Keratinocyte (primary cell): Measurements from ENCODE around the gene AHNAK. TPM values are rescaled to one million over a fixed set of nuclear protein-coding genes. Genes with fewer than 3 reads are reported as not detected.

Experiments
- DNase-seq: peaks from one replicate; pipeline ENCODE4 v3.0.0-alpha.2; 2011; ENCODE audit warnings: low read depth, missing footprints, low spot score
- FAIRE-seq: peaks from 2 replicates; lab custom pipeline; 2011; peaks lifted over from hg19 to GRCh38; lab: Jason Lieb, UNC
- H2AFZ ChIP-seq: 2 replicates; pipeline ENCODE4 v1.6.0; 2012; ENCODE audit warnings: low read length, control low read depth, inconsistent platforms; ENCODE audit not compliant: control insufficient read depth
- H3K27ac ChIP-seq: 2 replicates; pipeline ENCODE4 v1.5.1; 2011; ENCODE audit warnings: low read length; ENCODE audit not compliant: control insufficient read depth, insufficient read depth
- H3K27me3 ChIP-seq: 3 replicates; pipeline ENCODE4 v1.6.0; 2011; ENCODE audit warnings: low read length; ENCODE audit not compliant: control insufficient read depth, insufficient read depth; ENCODE audit errors: extremely low read depth
- H3K36me3 ChIP-seq, 2 experiments: 2 replicates in 1 of 2; 3 replicates in 1 of 2; pipeline ENCODE4 v1.5.1; 2011; ENCODE audit warnings: low read length in 2 of 2, mild to moderate bottlenecking in 1 of 2; ENCODE audit not compliant: control insufficient read depth in 2 of 2, insufficient read depth in 2 of 2; ENCODE audit errors: extremely low read depth in 1 of 2
- H3K4me1 ChIP-seq: 3 replicates; pipeline ENCODE4 v1.5.1; 2011; ENCODE audit warnings: low read length; ENCODE audit not compliant: control insufficient read depth, insufficient read depth; ENCODE audit errors: extremely low read depth
- H3K4me2 ChIP-seq: 3 replicates; pipeline ENCODE4 v1.6.0; 2011; ENCODE audit warnings: low read depth, low read length; ENCODE audit not compliant: control insufficient read depth, insufficient read depth; ENCODE audit errors: extremely low read depth
- H3K4me3 ChIP-seq, 3 experiments: fragments of 200-600 bp in 1 of 3; sonication (generic) in 1 of 3; 2 replicates in 2 of 3; 3 replicates in 1 of 3; pipeline ENCODE4 v1.5.1; 2011 to 2016; ENCODE audit warnings: low read length in 3 of 3, mild to moderate bottlenecking in 3 of 3, control low read depth in 2 of 3, inconsistent platforms in 1 of 3, low read depth in 1 of 3, mixed read lengths in 1 of 3, mixed run types in 1 of 3, moderate library complexity in 1 of 3; ENCODE audit not compliant: control insufficient read depth in 2 of 3, insufficient read depth in 2 of 3; ENCODE audit errors: extremely low read depth in 1 of 3
- H3K79me2 ChIP-seq: 2 replicates; pipeline ENCODE4 v1.6.0; 2012; ENCODE audit warnings: low read length; ENCODE audit not compliant: control insufficient read depth, insufficient read depth
- H3K9ac ChIP-seq: 3 replicates; pipeline ENCODE4 v1.6.0; 2011; ENCODE audit warnings: low read length; ENCODE audit not compliant: control insufficient read depth, insufficient read depth; ENCODE audit errors: extremely low read depth
- H3K9me1 ChIP-seq: 3 replicates; pipeline ENCODE4 v1.6.0; 2011; ENCODE audit warnings: low read length; ENCODE audit not compliant: control insufficient read depth, insufficient read depth; ENCODE audit errors: extremely low read depth
- H3K9me3 ChIP-seq: 2 replicates; pipeline ENCODE4 v1.5.1; 2012; ENCODE audit warnings: low read depth, low read length; ENCODE audit not compliant: control insufficient read depth
- H4K20me1 ChIP-seq: 3 replicates; pipeline ENCODE4 v1.6.0; 2011; ENCODE audit warnings: low read length; ENCODE audit not compliant: control insufficient read depth, insufficient read depth; ENCODE audit errors: extremely low read depth
- EZH2 ChIP-seq: IDR thresholded peaks from one replicate; pipeline ENCODE4 v1.6.1; 2012; ENCODE audit warnings: inconsistent platforms, mild to moderate bottlenecking, low read length, moderate library complexity
- dilution Hi-C: fragments of 300-500 bp; cut with MboI; formaldehyde crosslinking; loops from one replicate; pipeline ENCODE4 v1.7.0; 2020; ENCODE audit warnings: low sequenced_read_pairs; ENCODE audit not compliant: extremely low pct_ligation_motif_present
- polyA plus RNA-seq, 5 experiments: library from polyadenylated mRNA; depleted of rRNA in 3 of 5; stranded (reverse) in 3 of 5; stranded (forward) in 1 of 5; unstranded in 1 of 5; fragments of >200 nt; gene quantifications; 1 replicate in 1 of 5; 2 replicates in 3 of 5; 3 replicates in 1 of 5; pipeline versions ENCODE4 v1.2.1 to v1.2.3, GENCODE V29; 2011 to 2012; ENCODE audit warnings: missing spikeins in 2 of 5, low read depth in 1 of 5, low replicate concordance in 1 of 5
- TF ChIP-seq, protein P1 (sequence below), 3 experiments: IDR thresholded peaks in 1 of 3; conservative IDR thresholded peaks in 1 of 3; optimal IDR thresholded peaks in 1 of 3; 2 replicates in 2 of 3; 3 replicates in 1 of 3; pipeline versions ENCODE3 to v1.5.1; 2011; ENCODE audit warnings: low read length in 3 of 3, mild to moderate bottlenecking in 3 of 3, moderate library complexity in 2 of 3, control low read depth in 1 of 3, inconsistent platforms in 1 of 3; ENCODE audit not compliant: insufficient read depth in 2 of 3; ENCODE audit errors: extremely low read depth in 1 of 3

Gene AHNAK
- polyA plus RNA-seq, 1 donor (not counting 4 experiments of a cell fraction or from before 2014, with no cell fraction given), result 220 TPM

DNA sequence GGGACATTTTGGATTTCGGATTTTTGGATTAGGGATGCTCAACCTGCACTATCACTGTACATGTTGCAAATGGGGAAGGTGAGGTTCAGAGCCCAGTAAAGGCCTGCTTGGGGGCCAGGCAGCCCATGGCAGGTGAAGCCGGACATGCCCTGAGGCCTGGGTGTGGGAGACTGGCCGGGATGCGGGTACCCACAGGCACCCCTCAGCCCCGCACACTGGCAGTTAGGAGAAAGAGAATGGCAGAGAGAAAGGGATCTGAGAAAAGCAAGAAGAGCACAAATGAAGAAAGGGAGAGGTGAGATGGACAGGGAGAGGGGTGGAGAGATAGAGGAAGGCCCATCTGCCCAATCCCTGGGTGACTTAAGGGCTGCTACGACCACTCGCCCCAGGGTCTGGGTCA lies 75.0 kb downstream of the AHNAK start:
- Histone ChIP-seq H3K4me1 (peaks cover 7% of the 10 kb centered on the region), H2AFZ (no peak overlapping the region), H3K27me3 (no peaks in the 10 kb centered on the region), H4K20me1 (no peaks in the 10 kb centered on the region), H3K9ac (no peak overlapping the region), H3K4me3 (no peak overlapping the region), H3K9me3 (no peaks in the 10 kb centered on the region), H3K4me2 (no peak overlapping the region), H3K36me3 (no peaks in the 10 kb centered on the region), H3K79me2 (no peaks in the 10 kb centered on the region), H3K9me1 (no peaks in the 10 kb centered on the region), H3K27ac (no peak overlapping the region)
- FAIRE-seq (no peak), DNase-seq (no peak)
- dilution Hi-C loops, result no loop called here
- TF ChIP-seq, protein P1, sequence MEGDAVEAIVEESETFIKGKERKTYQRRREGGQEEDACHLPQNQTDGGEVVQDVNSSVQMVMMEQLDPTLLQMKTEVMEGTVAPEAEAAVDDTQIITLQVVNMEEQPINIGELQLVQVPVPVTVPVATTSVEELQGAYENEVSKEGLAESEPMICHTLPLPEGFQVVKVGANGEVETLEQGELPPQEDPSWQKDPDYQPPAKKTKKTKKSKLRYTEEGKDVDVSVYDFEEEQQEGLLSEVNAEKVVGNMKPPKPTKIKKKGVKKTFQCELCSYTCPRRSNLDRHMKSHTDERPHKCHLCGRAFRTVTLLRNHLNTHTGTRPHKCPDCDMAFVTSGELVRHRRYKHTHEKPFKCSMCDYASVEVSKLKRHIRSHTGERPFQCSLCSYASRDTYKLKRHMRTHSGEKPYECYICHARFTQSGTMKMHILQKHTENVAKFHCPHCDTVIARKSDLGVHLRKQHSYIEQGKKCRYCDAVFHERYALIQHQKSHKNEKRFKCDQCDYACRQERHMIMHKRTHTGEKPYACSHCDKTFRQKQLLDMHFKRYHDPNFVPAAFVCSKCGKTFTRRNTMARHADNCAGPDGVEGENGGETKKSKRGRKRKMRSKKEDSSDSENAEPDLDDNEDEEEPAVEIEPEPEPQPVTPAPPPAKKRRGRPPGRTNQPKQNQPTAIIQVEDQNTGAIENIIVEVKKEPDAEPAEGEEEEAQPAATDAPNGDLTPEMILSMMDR (optimal IDR thresholded peaks at IDR 0.05 in 1 of 3, IDR thresholded peaks at IDR 0.05 in 1 of 3, conservative IDR thresholded peaks at IDR 0.05 in 1 of 3; ENCODE audit: extremely low read depth in 1 of 3, insufficient read depth in 2 of 3, low read length in 3 of 3), result no peak
- TF ChIP-seq EZH2, result no peak

GRCh38 chr11:62468577-62468976 lies 78.0 kb downstream of the AHNAK start:
- no peak for FAIRE-seq

More at GRCh38 chr11:62468577-62468976, 78.0 kb downstream of the AHNAK start:
- Histone ChIP-seq H3K27me3 (no peaks in the 10 kb centered on the region), H3K9me1 (no peaks in the 10 kb centered on the region), H2AFZ (no peak overlapping the region), H3K9ac (no peak overlapping the region), H3K4me2 (no peak overlapping the region), H3K4me3 (no peak overlapping the region), H3K4me1 (peaks cover 7% of the 10 kb centered on the region), H4K20me1 (no peaks in the 10 kb centered on the region), H3K79me2 (no peaks in the 10 kb centered on the region), H3K36me3 (no peaks in the 10 kb centered on the region), H3K9me3 (no peaks in the 10 kb centered on the region), H3K27ac (no peak overlapping the region)
- TF ChIP-seq EZH2, result no peak
- TF ChIP-seq, protein P1 (optimal IDR thresholded peaks at IDR 0.05 in 1 of 3, IDR thresholded peaks at IDR 0.05 in 1 of 3, conservative IDR thresholded peaks at IDR 0.05 in 1 of 3; ENCODE audit: extremely low read depth in 1 of 3, insufficient read depth in 2 of 3, low read length in 3 of 3), result no peak
- dilution Hi-C loops, result no loop called here
- DNase-seq, result no peak
